Measurements from ENCODE around the gene NCAN. TPM values are rescaled to one million over a fixed set of nuclear protein-coding genes. Genes with fewer than 3 reads are reported as not detected.

The NCAN gene
- total RNA-seq, 1 donor from 2014 or later: 186 TPM

DNA sequence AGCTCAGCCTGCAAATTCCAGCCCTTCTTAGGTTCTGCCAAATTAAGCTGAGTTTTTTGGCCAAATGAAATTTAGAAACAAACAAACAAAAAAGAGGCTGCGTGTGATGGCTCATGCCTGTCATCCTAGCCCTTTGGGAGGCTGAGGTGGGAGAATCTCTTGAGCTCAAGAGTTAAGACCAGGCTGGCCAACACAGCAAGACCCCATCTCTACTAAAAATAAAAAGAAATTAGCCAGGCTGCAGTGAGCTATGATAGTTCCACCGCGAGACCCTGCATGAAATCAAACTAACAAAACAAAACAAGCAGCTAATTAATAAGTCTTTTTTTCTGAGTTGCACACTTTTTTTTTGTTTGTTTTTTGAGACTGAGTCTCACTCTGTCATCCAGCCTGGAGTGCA, 17.9 kb downstream of the NCAN start:
- no peak overlapping the region for H3K27ac Mint-ChIP-seq (ENCODE audit: unreplicated experiment)
- no peak overlapping the region for H3K4me3 Mint-ChIP-seq (ENCODE audit: unreplicated experiment)
- TF ChIP-seq, protein P1, sequence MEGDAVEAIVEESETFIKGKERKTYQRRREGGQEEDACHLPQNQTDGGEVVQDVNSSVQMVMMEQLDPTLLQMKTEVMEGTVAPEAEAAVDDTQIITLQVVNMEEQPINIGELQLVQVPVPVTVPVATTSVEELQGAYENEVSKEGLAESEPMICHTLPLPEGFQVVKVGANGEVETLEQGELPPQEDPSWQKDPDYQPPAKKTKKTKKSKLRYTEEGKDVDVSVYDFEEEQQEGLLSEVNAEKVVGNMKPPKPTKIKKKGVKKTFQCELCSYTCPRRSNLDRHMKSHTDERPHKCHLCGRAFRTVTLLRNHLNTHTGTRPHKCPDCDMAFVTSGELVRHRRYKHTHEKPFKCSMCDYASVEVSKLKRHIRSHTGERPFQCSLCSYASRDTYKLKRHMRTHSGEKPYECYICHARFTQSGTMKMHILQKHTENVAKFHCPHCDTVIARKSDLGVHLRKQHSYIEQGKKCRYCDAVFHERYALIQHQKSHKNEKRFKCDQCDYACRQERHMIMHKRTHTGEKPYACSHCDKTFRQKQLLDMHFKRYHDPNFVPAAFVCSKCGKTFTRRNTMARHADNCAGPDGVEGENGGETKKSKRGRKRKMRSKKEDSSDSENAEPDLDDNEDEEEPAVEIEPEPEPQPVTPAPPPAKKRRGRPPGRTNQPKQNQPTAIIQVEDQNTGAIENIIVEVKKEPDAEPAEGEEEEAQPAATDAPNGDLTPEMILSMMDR (IDR thresholded peaks at IDR 0.05; ENCODE audit: partially characterized antibody, unreplicated experiment): no peak
- H3K27me3 Mint-ChIP-seq (ENCODE audit: unreplicated experiment): peaks cover 19% of the 10 kb centered on the region
- H3K36me3 Mint-ChIP-seq (ENCODE audit: unreplicated experiment): peaks cover 14% of the 10 kb centered on the region
- no peak for DNase-seq
- peaks cover 7% of the 10 kb centered on the region for H3K4me1 Mint-ChIP-seq (ENCODE audit: low read depth, unreplicated experiment)
- H3K9me3 Mint-ChIP-seq (ENCODE audit: unreplicated experiment): peaks cover 20% of the 10 kb centered on the region

GRCh38 chr19:19230999-19231398, 19.2 kb downstream of the NCAN start:
- no peak overlapping the region for H3K4me3 Mint-ChIP-seq (ENCODE audit: unreplicated experiment)
- peaks cover 20% of the 10 kb centered on the region for H3K9me3 Mint-ChIP-seq (ENCODE audit: unreplicated experiment)
- DNase-seq: no peak
- TF ChIP-seq, protein P1 (IDR thresholded peaks at IDR 0.05; ENCODE audit: partially characterized antibody, unreplicated experiment): no peak
- peaks cover 18% of the 10 kb centered on the region for H3K36me3 Mint-ChIP-seq (ENCODE audit: unreplicated experiment)
- H3K4me1 Mint-ChIP-seq (ENCODE audit: low read depth, unreplicated experiment): peaks cover 7% of the 10 kb centered on the region
- H3K27me3 Mint-ChIP-seq (ENCODE audit: unreplicated experiment): peaks cover 18% of the 10 kb centered on the region
- H3K27ac Mint-ChIP-seq (ENCODE audit: unreplicated experiment): no peak overlapping the region

DNA sequence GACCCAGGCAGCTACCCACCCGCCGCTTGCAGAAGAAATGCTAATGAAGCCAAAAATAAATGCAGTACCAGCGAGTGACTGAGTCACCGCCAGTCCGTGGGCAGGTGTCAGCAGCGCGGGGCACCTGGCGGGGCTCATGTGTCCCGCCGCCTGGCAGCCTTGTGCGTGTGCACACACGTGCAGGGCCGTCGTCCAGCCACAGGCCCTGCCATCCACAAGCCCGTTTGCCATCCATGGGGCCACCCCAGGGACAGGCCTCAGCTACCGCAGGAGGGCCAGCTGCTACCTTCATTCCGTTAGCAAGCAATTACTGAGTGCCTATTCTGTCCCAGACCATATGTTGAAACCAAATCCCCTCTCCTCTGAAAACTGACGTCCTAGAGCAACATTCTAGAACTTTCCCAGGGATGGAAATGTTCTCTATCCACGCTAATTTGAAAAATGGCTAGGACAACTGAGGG, 20.5 kb downstream of the NCAN start:
- H3K27me3 Mint-ChIP-seq (ENCODE audit: unreplicated experiment): peaks cover 20% of the 10 kb centered on the region
- H3K9me3 Mint-ChIP-seq (ENCODE audit: unreplicated experiment): peaks cover 25% of the 10 kb centered on the region
- peaks cover 23% of the 10 kb centered on the region for H3K36me3 Mint-ChIP-seq (ENCODE audit: unreplicated experiment)
- H3K27ac Mint-ChIP-seq (ENCODE audit: unreplicated experiment): peak overlapping the region; percentile 89
- DNase-seq: peak; percentile 66
- TF ChIP-seq, protein P1 (IDR thresholded peaks at IDR 0.05; ENCODE audit: partially characterized antibody, unreplicated experiment): no peak
- peaks cover 7% of the 10 kb centered on the region for H3K4me1 Mint-ChIP-seq (ENCODE audit: low read depth, unreplicated experiment)
- peak overlapping the region; percentile 18 for H3K4me3 Mint-ChIP-seq (ENCODE audit: unreplicated experiment)

- peaks cover 22% of the 10 kb centered on the region for H3K27me3 Mint-ChIP-seq (ENCODE audit: unreplicated experiment)
- H3K9me3 Mint-ChIP-seq (ENCODE audit: unreplicated experiment): peaks cover 21% of the 10 kb centered on the region
- no peak for DNase-seq
- H3K4me3 Mint-ChIP-seq (ENCODE audit: unreplicated experiment): no peak overlapping the region
- TF ChIP-seq, protein P1 (IDR thresholded peaks at IDR 0.05; ENCODE audit: partially characterized antibody, unreplicated experiment): no peak
- H3K36me3 Mint-ChIP-seq (ENCODE audit: unreplicated experiment): peaks cover 32% of the 10 kb centered on the region
- peaks cover 7% of the 10 kb centered on the region for H3K4me1 Mint-ChIP-seq (ENCODE audit: low read depth, unreplicated experiment)
- H3K27ac Mint-ChIP-seq (ENCODE audit: unreplicated experiment): no peak overlapping the region
Observed at GRCh38 chr19:19234220-19234816, 22.6 kb downstream of the NCAN start.

DNA sequence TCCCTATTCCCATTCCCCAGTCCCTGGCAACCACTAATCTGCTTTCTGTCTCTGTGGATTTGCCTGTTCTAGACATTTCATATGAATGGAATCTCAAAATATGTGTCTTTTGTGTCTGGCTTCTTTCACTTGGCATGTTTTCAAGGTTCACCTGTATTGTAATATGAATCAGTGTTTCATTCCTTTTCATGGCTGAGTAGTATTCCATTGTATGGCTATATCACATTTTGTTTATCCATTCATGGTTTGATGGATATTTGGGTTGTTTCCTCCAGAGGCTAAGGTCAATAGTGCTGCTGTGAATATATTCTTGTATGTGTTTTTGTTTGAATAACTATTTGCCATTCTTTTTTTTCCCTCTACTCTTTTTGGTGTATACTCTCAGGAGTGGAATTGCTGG, 24.4 kb downstream of the NCAN start:
- TF ChIP-seq, protein P1 (IDR thresholded peaks at IDR 0.05; ENCODE audit: partially characterized antibody, unreplicated experiment): no peak
- peaks cover 19% of the 10 kb centered on the region for H3K9me3 Mint-ChIP-seq (ENCODE audit: unreplicated experiment)
- DNase-seq: no peak
- peaks cover 7% of the 10 kb centered on the region for H3K4me1 Mint-ChIP-seq (ENCODE audit: low read depth, unreplicated experiment)
- H3K36me3 Mint-ChIP-seq (ENCODE audit: unreplicated experiment): peaks cover 32% of the 10 kb centered on the region
- H3K27me3 Mint-ChIP-seq (ENCODE audit: unreplicated experiment): peaks cover 19% of the 10 kb centered on the region
- H3K27ac Mint-ChIP-seq (ENCODE audit: unreplicated experiment): no peak overlapping the region
- no peak overlapping the region for H3K4me3 Mint-ChIP-seq (ENCODE audit: unreplicated experiment)
